GM20000 (cell line): ENCODE data around the gene WNT5B.

Experiments used
- DNase-seq: peaks from one replicate; pipeline ENCODE4 v3.0.0; 2012; ENCODE audit warnings: low spot score
- CTCF ChIP-seq: IDR thresholded peaks from 2 replicates; pipeline ENCODE4 v1.5.1; 2012; ENCODE audit warnings: mild to moderate bottlenecking, control low read depth; ENCODE audit errors: extremely low read depth, missing control alignments

WNT5B gene

GRCh38 chr12:1628666-1629337, at the start of gene WNT5B:
Gene WNT5B, plus strand, starts transcription at chr12:1629231. Its CDS starts 2,124 bp downstream, at chr12:1631355.
- DNase-seq = no peak
- TF ChIP-seq CTCF = no peak

- TF ChIP-seq CTCF = no peak
- DNase-seq = no peak
Measured at GRCh38 chr12:1579651-1580435, 49.2 kb upstream of the WNT5B start.

- no peak for DNase-seq
- no peak for TF ChIP-seq CTCF
Measured at GRCh38 chr12:1580526-1580925, 48.5 kb upstream of the WNT5B start.

GRCh38 chr12:1581973-1582708, 46.9 kb upstream of the WNT5B start:
- no peak for TF ChIP-seq CTCF

GRCh38 chr12:1582709-1583050, 46.4 kb upstream of the WNT5B start:
- no peak for TF ChIP-seq CTCF
- no peak for DNase-seq

More at GRCh38 chr12:1581973-1582708, 46.9 kb upstream of the WNT5B start:
- DNase-seq = no peak

- TF ChIP-seq CTCF = peak; percentile 66
- DNase-seq = peak; percentile 81
Measured at GRCh38 chr12:1583421-1584078, 45.5 kb upstream of the WNT5B start.

- no peak for DNase-seq
- no peak for TF ChIP-seq CTCF
Measured at GRCh38 chr12:1584326-1584725, 44.7 kb upstream of the WNT5B start.
